ENCODE data around the gene PRICKLE1. TPM values are rescaled to one million over a fixed set of nuclear protein-coding genes. Genes with fewer than 3 reads are reported as not detected.

PRICKLE1 gene
- total RNA-seq, 1 experiment from 2014 or later: 7.0 TPM

GRCh38 chr12:42539696-42540095, 49.9 kb downstream of the PRICKLE1 start:
- ChIA-PET CTCF (no interaction called here), POLR2A (ENCODE audit: unreplicated experiment) (no interaction called here)
- no peak for DNase-seq
- Histone ChIP-seq H3K27me3 (ENCODE audit: insufficient read depth, low read depth) (no peaks in the 10 kb centered on the region), H3K4me2 (no peak overlapping the region), H3K9me2 (ENCODE audit: insufficient read depth) (no peaks in the 10 kb centered on the region), H2AFZ (no peak overlapping the region), H3K36me3 (ENCODE audit: low read depth) (no peaks in the 10 kb centered on the region), H3K4me3 (no peak overlapping the region), H4K20me1 (ENCODE audit: insufficient read depth) (no peaks in the 10 kb centered on the region), H3K27ac (no peak overlapping the region), H3K79me2 (ENCODE audit: low read depth) (no peaks in the 10 kb centered on the region), H3K4me1 (replicated peaks; ENCODE audit: insufficient read depth) (no peaks in the 10 kb centered on the region), H3F3A (ENCODE audit: insufficient read depth, low read depth) (no peaks in the 10 kb centered on the region; the same call in 1 of the 2 replicates), H3K9me3 (ENCODE audit: insufficient read depth, low read depth) (no peaks in the 10 kb centered on the region)
- intact Hi-C loops (cut with micrococcal nuclease; ENCODE audit: unreplicated experiment): no loop called here
- TF ChIP-seq CTCF (conservative IDR thresholded peaks at IDR 0.05) (no peak), EZH2 (IDR thresholded peaks at IDR 0.05; ENCODE audit: low read depth) (no peak)
- BruUV-seq (replicated peaks): no TSS peak

- BruUV-seq (replicated peaks): no TSS peak
- CTCF ChIA-PET: no interaction called here
Observed at GRCh38 chr12:42538203-42538602, 51.3 kb downstream of the PRICKLE1 start.

GRCh38 chr12:42534184-42534838, 55.2 kb downstream of the PRICKLE1 start:
- H4K20me1 ChIP-seq (ENCODE audit: insufficient read depth): no peaks in the 10 kb centered on the region

More at GRCh38 chr12:42538203-42538602, 51.3 kb downstream of the PRICKLE1 start:
- DNase-seq: no peak
- Histone ChIP-seq H3K4me3 (no peak overlapping the region), H2AFZ (no peak overlapping the region), H3K9me2 (ENCODE audit: insufficient read depth) (no peaks in the 10 kb centered on the region), H3K4me1 (replicated peaks; ENCODE audit: insufficient read depth) (no peaks in the 10 kb centered on the region), H3K9me3 (ENCODE audit: insufficient read depth, low read depth) (no peaks in the 10 kb centered on the region), H3K4me2 (no peak overlapping the region), H3F3A (ENCODE audit: insufficient read depth, low read depth) (no peaks in the 10 kb centered on the region), H3K27me3 (ENCODE audit: insufficient read depth, low read depth) (no peaks in the 10 kb centered on the region), H3K36me3 (ENCODE audit: low read depth) (no peaks in the 10 kb centered on the region), H3K27ac (no peak overlapping the region), H3K79me2 (ENCODE audit: low read depth) (no peaks in the 10 kb centered on the region), H4K20me1 (ENCODE audit: insufficient read depth) (no peaks in the 10 kb centered on the region)
- no peak for TF ChIP-seq EZH2 (IDR thresholded peaks at IDR 0.05; ENCODE audit: low read depth)
- no peak for TF ChIP-seq CTCF (conservative IDR thresholded peaks at IDR 0.05)
- POLR2A ChIA-PET (ENCODE audit: unreplicated experiment): no interaction called here
- intact Hi-C loops (cut with micrococcal nuclease; ENCODE audit: unreplicated experiment): no loop called here

More at GRCh38 chr12:42534184-42534838, 55.2 kb downstream of the PRICKLE1 start:
- H3K79me2 ChIP-seq (ENCODE audit: low read depth): no peaks in the 10 kb centered on the region
- no peaks in the 10 kb centered on the region for H3F3A ChIP-seq (ENCODE audit: insufficient read depth, low read depth)
- H3K9me3 ChIP-seq (ENCODE audit: insufficient read depth, low read depth): no peaks in the 10 kb centered on the region
- H3K4me2 ChIP-seq: no peak overlapping the region
- intact Hi-C loops (cut with micrococcal nuclease; ENCODE audit: unreplicated experiment): no loop called here
- no peak for TF ChIP-seq EZH2 (IDR thresholded peaks at IDR 0.05; ENCODE audit: low read depth)
- no peak for TF ChIP-seq CTCF (conservative IDR thresholded peaks at IDR 0.05)
- no peak overlapping the region for H3K4me3 ChIP-seq
- H3K27ac ChIP-seq: no peak overlapping the region
- H3K27me3 ChIP-seq (ENCODE audit: insufficient read depth, low read depth): no peaks in the 10 kb centered on the region
- ChIA-PET POLR2A (ENCODE audit: unreplicated experiment) (interaction anchor here (0.6 kb wide), 1 partner anchor 24 kb away, joined by 4 read pairs; no protein-coding TSS in a partner anchor), CTCF (no interaction called here)
- DNase-seq: no peak
- H3K9me2 ChIP-seq (ENCODE audit: insufficient read depth): no peaks in the 10 kb centered on the region
- H3K36me3 ChIP-seq (ENCODE audit: low read depth): no peaks in the 10 kb centered on the region
- H2AFZ ChIP-seq: no peak overlapping the region
- H3K4me1 ChIP-seq (replicated peaks; ENCODE audit: insufficient read depth): no peaks in the 10 kb centered on the region
- no TSS peak for BruUV-seq (replicated peaks)

Measured in PC-9 (cell line).